HEK293T (cell line): ENCODE measurements around the gene GPD1.

ENCODE experiments used
- BHLHE40 ChIP-seq: fragments of 450-650 bp; IDR thresholded peaks from 2 replicates; pipeline ENCODE4 v1.6.1; 2016; ENCODE audit warnings: mild to moderate bottlenecking, moderate library complexity, borderline replicate concordance
- ELF4 ChIP-seq: fragments of 450-650 bp; IDR thresholded peaks from 2 replicates; pipeline ENCODE4 v1.6.1; 2017; ENCODE audit warnings: antibody characterized with exemption
- FOXK2 ChIP-seq: fragments of 450-650 bp; IDR thresholded peaks from 2 replicates; pipeline ENCODE4 v1.6.1; 2016; ENCODE audit warnings: mild to moderate bottlenecking
- FOXM1 ChIP-seq: fragments of 450-650 bp; IDR thresholded peaks from 2 replicates; pipeline ENCODE4 v1.6.1; 2017; ENCODE audit warnings: mild to moderate bottlenecking, borderline replicate concordance
- SUZ12 ChIP-seq: fragments of 450-650 bp; IDR thresholded peaks from 2 replicates; pipeline ENCODE4 v1.6.1; 2016; ENCODE audit warnings: mild to moderate bottlenecking
- TARDBP ChIP-seq: fragments of 450-650 bp; IDR thresholded peaks from 2 replicates; pipeline ENCODE4 v1.6.1; 2016
- TF ChIP-seq, protein P1 (sequence below): fragments of 450-650 bp; IDR thresholded peaks from 2 replicates; pipeline ENCODE4 v1.6.1; 2016

- TF ChIP-seq FOXM1 (no peak), FOXK2 (no peak), TARDBP (no peak), SUZ12 (no peak), BHLHE40 (no peak), ELF4 (no peak)
- TF ChIP-seq, protein P1, sequence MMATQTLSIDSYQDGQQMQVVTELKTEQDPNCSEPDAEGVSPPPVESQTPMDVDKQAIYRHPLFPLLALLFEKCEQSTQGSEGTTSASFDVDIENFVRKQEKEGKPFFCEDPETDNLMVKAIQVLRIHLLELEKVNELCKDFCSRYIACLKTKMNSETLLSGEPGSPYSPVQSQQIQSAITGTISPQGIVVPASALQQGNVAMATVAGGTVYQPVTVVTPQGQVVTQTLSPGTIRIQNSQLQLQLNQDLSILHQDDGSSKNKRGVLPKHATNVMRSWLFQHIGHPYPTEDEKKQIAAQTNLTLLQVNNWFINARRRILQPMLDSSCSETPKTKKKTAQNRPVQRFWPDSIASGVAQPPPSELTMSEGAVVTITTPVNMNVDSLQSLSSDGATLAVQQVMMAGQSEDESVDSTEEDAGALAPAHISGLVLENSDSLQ, result no peak
These were observed 26.7 kb upstream of the GPD1 start for GRCh38 chr12:50077099-50077498.
